Chondrocyte (in vitro differentiated cells): ENCODE data around the gene FOXP3. TPM values are rescaled to one million over a fixed set of nuclear protein-coding genes. Genes with fewer than 3 reads are reported as not detected.

Experiments used
- DNase-seq: peaks from one replicate; pipeline ENCODE4 v3.0.0; 2021; ENCODE audit warnings: mixed read lengths, low spot score
- H3K27ac Mint-ChIP-seq: one replicate; pipeline ENCODE4 v1.8.0; 2021; ENCODE audit warnings: mild to moderate bottlenecking, moderate library complexity, mixed read lengths; ENCODE audit not compliant: unreplicated experiment
- H3K27me3 Mint-ChIP-seq: 2 replicates; pipeline ENCODE4 v1.8.0; 2021; ENCODE audit warnings: low read depth, mixed read lengths
- H3K36me3 Mint-ChIP-seq: 2 replicates; pipeline ENCODE4 v1.8.0; 2021; ENCODE audit warnings: low read depth, mixed read lengths
- H3K4me1 Mint-ChIP-seq: 2 replicates; pipeline ENCODE4 v1.8.0; 2021; ENCODE audit warnings: low read depth, mild to moderate bottlenecking, mixed read lengths
- H3K4me3 Mint-ChIP-seq: one replicate; pipeline ENCODE4 v1.8.0; 2021; ENCODE audit warnings: mild to moderate bottlenecking, moderate library complexity, mixed read lengths; ENCODE audit not compliant: unreplicated experiment
- H3K9me3 Mint-ChIP-seq: 2 replicates; pipeline ENCODE4 v1.8.0; 2021; ENCODE audit warnings: low read depth, mixed read lengths
- CTCF ChIP-seq: fragments of 200-600 bp; sonication (generic); IDR thresholded peaks from 2 replicates; pipeline ENCODE4 v1.5.0; 2021; ENCODE audit warnings: antibody characterized with exemption, mild to moderate bottlenecking, moderate library complexity
- total RNA-seq: library from RNA; stranded (reverse); gene quantifications from 3 replicates; pipeline ENCODE4 v1.2.1, GENCODE V29; 2021

Gene FOXP3
- total RNA-seq, 1 donor from 2014 or later = 0.12 TPM

GRCh38 chrX:49228185-49228584 lies 36.3 kb downstream of the FOXP3 start:
- Mint-ChIP-seq H3K4me1 (no peaks in the 10 kb centered on the region), H3K36me3 (no peaks in the 10 kb centered on the region), H3K27ac (no peak overlapping the region), H3K4me3 (no peak overlapping the region), H3K9me3 (peaks cover 2% of the 10 kb centered on the region), H3K27me3 (peaks cover 4% of the 10 kb centered on the region)
- DNase-seq = no peak
- TF ChIP-seq CTCF = no peak

- Mint-ChIP-seq H3K36me3 (no peaks in the 10 kb centered on the region), H3K4me3 (no peak overlapping the region), H3K9me3 (peaks cover 6% of the 10 kb centered on the region), H3K4me1 (no peaks in the 10 kb centered on the region), H3K27me3 (peaks cover 4% of the 10 kb centered on the region), H3K27ac (no peak overlapping the region)
- DNase-seq = no peak
- no peak for TF ChIP-seq CTCF
Measured at GRCh38 chrX:49227726-49228125, 36.8 kb downstream of the FOXP3 start.

GRCh38 chrX:49226946-49227345 lies 37.6 kb downstream of the FOXP3 start:
- H3K9me3 Mint-ChIP-seq = peaks cover 9% of the 10 kb centered on the region
- no peaks in the 10 kb centered on the region for H3K4me1 Mint-ChIP-seq
- no peaks in the 10 kb centered on the region for H3K36me3 Mint-ChIP-seq
- no peak for DNase-seq
- no peak for TF ChIP-seq CTCF
- no peak overlapping the region for H3K4me3 Mint-ChIP-seq
- H3K27ac Mint-ChIP-seq = no peak overlapping the region
- H3K27me3 Mint-ChIP-seq = peaks cover 8% of the 10 kb centered on the region

- H3K9me3 Mint-ChIP-seq = peaks cover 8% of the 10 kb centered on the region
- no peak overlapping the region for H3K27ac Mint-ChIP-seq
- H3K4me3 Mint-ChIP-seq = no peak overlapping the region
- no peak for TF ChIP-seq CTCF
- H3K27me3 Mint-ChIP-seq = peaks cover 8% of the 10 kb centered on the region
- DNase-seq = no peak
- no peaks in the 10 kb centered on the region for H3K4me1 Mint-ChIP-seq
- H3K36me3 Mint-ChIP-seq = no peaks in the 10 kb centered on the region
Measured at GRCh38 chrX:49225858-49226257, 38.7 kb downstream of the FOXP3 start.

GRCh38 chrX:49221868-49222267 lies 42.6 kb downstream of the FOXP3 start:
- H3K4me1 Mint-ChIP-seq = no peaks in the 10 kb centered on the region
- no peaks in the 10 kb centered on the region for H3K36me3 Mint-ChIP-seq
- H3K27ac Mint-ChIP-seq = no peak overlapping the region
- peaks cover 9% of the 10 kb centered on the region for H3K27me3 Mint-ChIP-seq
- no peak for DNase-seq
- H3K9me3 Mint-ChIP-seq = peaks cover 8% of the 10 kb centered on the region
- no peak overlapping the region for H3K4me3 Mint-ChIP-seq
- TF ChIP-seq CTCF = no peak
